Neuronal stem cell (in vitro differentiated cells): ENCODE results near the gene KCND1.

Experiments
- DNase-seq: peaks from one replicate; pipeline ENCODE4 v3.0.0-alpha.2; 2013; ENCODE audit warnings: low spot score
- H2AFZ ChIP-seq: one replicate; pipeline ENCODE4 v1.6.1; 2013; ENCODE audit warnings: mild to moderate bottlenecking, low read length, inconsistent platforms
- H2AK5ac ChIP-seq: 2 replicates; pipeline ENCODE4 v1.6.1; 2013; ENCODE audit warnings: low read depth, mild to moderate bottlenecking, inconsistent platforms, low read length, moderate library complexity, mixed read lengths
- H2BK120ac ChIP-seq: 2 replicates; pipeline ENCODE4 v1.6.1; 2013; ENCODE audit warnings: low read depth, mild to moderate bottlenecking, inconsistent platforms, low read length, moderate library complexity, mixed read lengths
- H2BK12ac ChIP-seq: one replicate; pipeline ENCODE4 v1.6.1; 2013; ENCODE audit warnings: low read length, inconsistent platforms
- H2BK15ac ChIP-seq: 2 replicates; pipeline ENCODE4 v1.6.1; 2013; ENCODE audit warnings: mild to moderate bottlenecking, low read length, inconsistent platforms, mixed read lengths
- H2BK5ac ChIP-seq: one replicate; pipeline ENCODE4 v1.6.1; 2013; ENCODE audit warnings: inconsistent platforms, mild to moderate bottlenecking, low read length, moderate library complexity
- H3K14ac ChIP-seq: one replicate; pipeline ENCODE4 v1.6.1; 2013; ENCODE audit warnings: low read length, inconsistent platforms
- H3K18ac ChIP-seq: 2 replicates; pipeline ENCODE4 v1.6.1; 2013; ENCODE audit warnings: low read length, inconsistent platforms
- H3K23ac ChIP-seq: 2 replicates; pipeline ENCODE4 v1.6.1; 2013; ENCODE audit warnings: low read depth, mild to moderate bottlenecking, mixed read lengths, low read length, inconsistent platforms; ENCODE audit not compliant: poor library complexity
- H3K27ac ChIP-seq: replicated peaks from 3 replicates; pipeline ENCODE4 v1.5.1; 2013; ENCODE audit warnings: low read length, inconsistent platforms
- H3K27me3 ChIP-seq, 3 experiments: 2 replicates each; pipeline ENCODE4 v1.6.1; 2013; ENCODE audit warnings: low read length in 3 of 3, mild to moderate bottlenecking in 2 of 3, inconsistent platforms in 1 of 3, low read depth in 1 of 3, mixed read lengths in 1 of 3, moderate library complexity in 1 of 3; ENCODE audit not compliant: control insufficient read depth in 3 of 3, insufficient read depth in 3 of 3
- H3K36me3 ChIP-seq, 2 donors: replicated peaks in 1 of 2; 2 replicates each; pipeline ENCODE4 v1.6.1; 2013; ENCODE audit warnings: low read length in 2 of 2; ENCODE audit not compliant: control insufficient read depth in 2 of 2, insufficient read depth in 2 of 2
- H3K4ac ChIP-seq: 2 replicates; pipeline ENCODE4 v1.6.1; 2013; ENCODE audit warnings: inconsistent platforms, mild to moderate bottlenecking, low read length, moderate library complexity
- H3K4me1 ChIP-seq, 2 donors: 1 replicate in 1 of 2; 2 replicates in 1 of 2; pipeline ENCODE4 v1.6.1; 2013; ENCODE audit warnings: low read length in 2 of 2, low read depth in 1 of 2; ENCODE audit not compliant: control insufficient read depth in 2 of 2, insufficient read depth in 1 of 2
- H3K4me2 ChIP-seq: one replicate; pipeline ENCODE4 v1.6.1; 2013; ENCODE audit warnings: mild to moderate bottlenecking, low read length, inconsistent platforms; ENCODE audit not compliant: insufficient read depth, poor library complexity, severe bottlenecking
- H3K4me3 ChIP-seq, 2 donors: 2 replicates each; pipeline ENCODE4 v1.5.1; 2013; ENCODE audit warnings: low read length in 2 of 2, mild to moderate bottlenecking in 2 of 2, inconsistent platforms in 1 of 2, moderate library complexity in 1 of 2
- H3K79me1 ChIP-seq: one replicate; pipeline ENCODE4 v1.6.1; 2013; ENCODE audit warnings: low read depth, mild to moderate bottlenecking, inconsistent platforms, low read length, moderate library complexity
- H3K9ac ChIP-seq: one replicate; pipeline ENCODE4 v1.6.1; 2013; ENCODE audit warnings: mild to moderate bottlenecking, low read depth, low read length, inconsistent platforms; ENCODE audit not compliant: poor library complexity
- H3K9me3 ChIP-seq, 2 donors: replicated peaks in 1 of 2; 2 replicates each; pipeline versions ENCODE3 to v1.6.1; 2013; ENCODE audit warnings: low read length in 2 of 2, mild to moderate bottlenecking in 2 of 2, inconsistent platforms in 1 of 2, low read depth in 1 of 2, mixed read lengths in 1 of 2, moderate library complexity in 1 of 2; ENCODE audit not compliant: control insufficient read depth in 2 of 2, insufficient read depth in 1 of 2
- H4K8ac ChIP-seq: one replicate; pipeline ENCODE4 v1.6.1; 2013; ENCODE audit warnings: low read depth, mild to moderate bottlenecking, inconsistent platforms, low read length, moderate library complexity
- H4K91ac ChIP-seq: one replicate; pipeline ENCODE4 v1.6.1; 2013; ENCODE audit warnings: low read length, low read depth, mild to moderate bottlenecking, inconsistent platforms; ENCODE audit not compliant: poor library complexity
- WGBS, 2 donors: extraction: QIAGEN DNeasy Blood & Tissue Kit; methylation state at CpG; one replicate each; pipeline ENCODE4 v1.1.7; 2013; ENCODE audit warnings: missing lambda C conversion rate in 2 of 2, mixed read lengths in 1 of 2; ENCODE audit not compliant: insufficient read length in 2 of 2, insufficient replicate concordance in 1 of 2; ENCODE audit errors: extremely low coverage in 2 of 2; 5-methylcytosine and 5-hydroxymethylcytosine counted together

Gene KCND1

GRCh38 chrX:48934581-48935300, 36.9 kb downstream of the KCND1 start:
- H2AFZ ChIP-seq, result no peak overlapping the region
- no peaks in the 10 kb centered on the region for H3K27me3 ChIP-seq
- H3K4ac ChIP-seq, result no peak overlapping the region
- H3K4me2 ChIP-seq, result no peak overlapping the region
- no peaks in the 10 kb centered on the region for H3K9me3 ChIP-seq
- H2BK12ac ChIP-seq, result no peak overlapping the region
- no peak overlapping the region for H4K8ac ChIP-seq
- WGBS, 2 donors, result no CpG with 5 or more reads among the region's 7 CpGs
- peaks cover 0 to 3% of the 10 kb centered on the region in 2 donors for H3K4me1 ChIP-seq
- no peak overlapping the region for H3K27ac ChIP-seq
- no peak overlapping the region for H2BK120ac ChIP-seq
- no peak overlapping the region for H3K23ac ChIP-seq
- no peak overlapping the region for H4K91ac ChIP-seq
- H3K4me3 ChIP-seq, result no peak overlapping the region
- H2BK5ac ChIP-seq, result no peak overlapping the region
- no peak overlapping the region for H2BK15ac ChIP-seq
- peaks cover 13 to 52% of the 10 kb centered on the region in 2 donors for H3K36me3 ChIP-seq
- no peak overlapping the region for H3K14ac ChIP-seq
- DNase-seq, result no peak
- no peaks in the 10 kb centered on the region for H3K79me1 ChIP-seq
- no peak overlapping the region for H2AK5ac ChIP-seq
- H3K9ac ChIP-seq, result no peak overlapping the region
- no peak overlapping the region for H3K18ac ChIP-seq

GRCh38 chrX:48933757-48934156, 37.9 kb downstream of the KCND1 start:
- peaks cover 13 to 44% of the 10 kb centered on the region in 2 donors for H3K36me3 ChIP-seq
- H4K8ac ChIP-seq, result no peak overlapping the region
- H2AK5ac ChIP-seq, result no peak overlapping the region
- H2BK15ac ChIP-seq, result no peak overlapping the region
- H3K4me2 ChIP-seq, result no peak overlapping the region
- no CpG with 5 or more reads among the region's 2 CpGs for WGBS, 2 donors
- H3K9me3 ChIP-seq, result no peaks in the 10 kb centered on the region
- no peak overlapping the region for H3K27ac ChIP-seq
- H4K91ac ChIP-seq, result no peak overlapping the region
- H2BK5ac ChIP-seq, result no peak overlapping the region
- no peak overlapping the region for H3K18ac ChIP-seq
- no peak for DNase-seq
- H3K4me1 ChIP-seq, result peaks cover 0 to 3% of the 10 kb centered on the region in 2 donors
- H2BK120ac ChIP-seq, result no peak overlapping the region
- H2AFZ ChIP-seq, result no peak overlapping the region
- no peaks in the 10 kb centered on the region for H3K79me1 ChIP-seq
- no peak overlapping the region for H3K23ac ChIP-seq
- no peak overlapping the region for H3K4ac ChIP-seq
- H2BK12ac ChIP-seq, result no peak overlapping the region
- no peaks in the 10 kb centered on the region for H3K27me3 ChIP-seq
- no peak overlapping the region for H3K9ac ChIP-seq
- no peak overlapping the region for H3K14ac ChIP-seq
- H3K4me3 ChIP-seq, result no peak overlapping the region

- H3K14ac ChIP-seq, result no peak overlapping the region
- peak overlapping the region; percentile 27 for H3K27ac ChIP-seq
- no peak overlapping the region for H2BK12ac ChIP-seq
- H4K8ac ChIP-seq, result no peak overlapping the region
- no peak overlapping the region for H4K91ac ChIP-seq
- peaks cover 2 to 5% of the 10 kb centered on the region in 2 donors for H3K4me1 ChIP-seq
- H3K23ac ChIP-seq, result no peak overlapping the region
- H2BK15ac ChIP-seq, result no peak overlapping the region
- H2AFZ ChIP-seq, result no peak overlapping the region
- no CpG with 5 or more reads among the region's 2 CpGs for WGBS, 2 donors
- no peak for DNase-seq
- no peak overlapping the region for H3K4me3 ChIP-seq
- no peak overlapping the region for H3K4me2 ChIP-seq
- H3K36me3 ChIP-seq, result peaks cover 27 to 53% of the 10 kb centered on the region in 2 donors
- peaks cover 4% of the 10 kb centered on the region for H3K79me1 ChIP-seq
- H2BK120ac ChIP-seq, result no peak overlapping the region
- no peak overlapping the region for H2BK5ac ChIP-seq
- H2AK5ac ChIP-seq, result no peak overlapping the region
- no peak overlapping the region for H3K4ac ChIP-seq
- no peaks in the 10 kb centered on the region for H3K9me3 ChIP-seq
- H3K18ac ChIP-seq, result no peak overlapping the region
- H3K27me3 ChIP-seq, result no peaks in the 10 kb centered on the region
- no peak overlapping the region for H3K9ac ChIP-seq
Observed at GRCh38 chrX:48927736-48928382, 43.8 kb downstream of the KCND1 start.

- WGBS, 2 donors, result no CpG with 5 or more reads among the region's 5 CpGs
- no peak overlapping the region for H2AFZ ChIP-seq
- H3K79me1 ChIP-seq, result peaks cover 4% of the 10 kb centered on the region
- H2BK12ac ChIP-seq, result no peak overlapping the region
- H4K91ac ChIP-seq, result no peak overlapping the region
- no peak overlapping the region for H2BK15ac ChIP-seq
- peaks cover 2 to 5% of the 10 kb centered on the region in 2 donors for H3K4me1 ChIP-seq
- no peak overlapping the region for H3K4ac ChIP-seq
- H3K9ac ChIP-seq, result no peak overlapping the region
- no peak overlapping the region for H4K8ac ChIP-seq
- H3K27ac ChIP-seq, result peak overlapping the region; percentile 27
- no peak overlapping the region for H2AK5ac ChIP-seq
- no peak overlapping the region for H2BK120ac ChIP-seq
- H2BK5ac ChIP-seq, result no peak overlapping the region
- H3K9me3 ChIP-seq, result no peaks in the 10 kb centered on the region
- no peak overlapping the region for H3K18ac ChIP-seq
- no peaks in the 10 kb centered on the region for H3K27me3 ChIP-seq
- no peak overlapping the region for H3K14ac ChIP-seq
- H3K4me2 ChIP-seq, result no peak overlapping the region
- no peak overlapping the region for H3K23ac ChIP-seq
- H3K4me3 ChIP-seq, result no peak overlapping the region
- no peak for DNase-seq
- H3K36me3 ChIP-seq, result peaks cover 27 to 55% of the 10 kb centered on the region in 2 donors
Observed at GRCh38 chrX:48927123-48927522, 44.5 kb downstream of the KCND1 start.
